Parathyroid adenoma (tissue), 2 donors: ENCODE measurements around the gene SESTD1.
A peak's percentile ranks its signal among the peaks of the same experiment; 100 is the strongest.

Experiments used
- H2AFZ ChIP-seq: fragments of 300-600 bp; sonication (generic); one replicate; pipeline ENCODE4 v1.7.0; 2017; ENCODE audit warnings: antibody characterized with exemption, mild to moderate bottlenecking
- H3K27ac ChIP-seq: fragments of 300-600 bp; sonication (generic); one replicate; pipeline ENCODE4 v1.7.0; 2017
- H3K27me3 ChIP-seq: fragments of 300-600 bp; sonication (generic); one replicate; pipeline ENCODE4 v1.7.0; 2017; ENCODE audit warnings: low read length; ENCODE audit not compliant: control insufficient read depth, insufficient read depth
- H3K36me3 ChIP-seq: fragments of 300-600 bp; sonication (generic); one replicate; pipeline ENCODE4 v1.7.0; 2017; ENCODE audit warnings: low read length; ENCODE audit not compliant: control insufficient read depth, insufficient read depth
- H3K4me1 ChIP-seq: fragments of 300-600 bp; sonication (generic); one replicate; pipeline ENCODE4 v1.7.0; 2017; ENCODE audit warnings: control low read depth
- H3K4me2 ChIP-seq: fragments of 300-600 bp; sonication (generic); one replicate; pipeline ENCODE4 v1.7.0; 2017; ENCODE audit warnings: low read length
- H3K4me3 ChIP-seq: fragments of 300-600 bp; sonication (generic); one replicate; pipeline ENCODE4 v1.7.0; 2017; ENCODE audit warnings: low read depth, low read length
- H3K79me2 ChIP-seq: fragments of 300-600 bp; sonication (generic); one replicate; pipeline ENCODE4 v1.7.0; 2017; ENCODE audit warnings: control low read depth
- H3K9ac ChIP-seq: fragments of 300-600 bp; sonication (generic); one replicate; pipeline ENCODE4 v1.7.0; 2017; ENCODE audit warnings: mild to moderate bottlenecking
- H3K9me3 ChIP-seq: fragments of 300-600 bp; sonication (generic); one replicate; pipeline ENCODE4 v1.7.0; 2017; ENCODE audit warnings: low read length; ENCODE audit not compliant: control insufficient read depth
- TF ChIP-seq, protein P1 (sequence below): fragments of 300-600 bp; sonication (generic); IDR thresholded peaks from one replicate; pipeline ENCODE4 v1.7.0; 2017; ENCODE audit warnings: antibody characterized with exemption, mild to moderate bottlenecking
- donor health status: primary hyperparathyroidism.

Gene SESTD1, protein sequence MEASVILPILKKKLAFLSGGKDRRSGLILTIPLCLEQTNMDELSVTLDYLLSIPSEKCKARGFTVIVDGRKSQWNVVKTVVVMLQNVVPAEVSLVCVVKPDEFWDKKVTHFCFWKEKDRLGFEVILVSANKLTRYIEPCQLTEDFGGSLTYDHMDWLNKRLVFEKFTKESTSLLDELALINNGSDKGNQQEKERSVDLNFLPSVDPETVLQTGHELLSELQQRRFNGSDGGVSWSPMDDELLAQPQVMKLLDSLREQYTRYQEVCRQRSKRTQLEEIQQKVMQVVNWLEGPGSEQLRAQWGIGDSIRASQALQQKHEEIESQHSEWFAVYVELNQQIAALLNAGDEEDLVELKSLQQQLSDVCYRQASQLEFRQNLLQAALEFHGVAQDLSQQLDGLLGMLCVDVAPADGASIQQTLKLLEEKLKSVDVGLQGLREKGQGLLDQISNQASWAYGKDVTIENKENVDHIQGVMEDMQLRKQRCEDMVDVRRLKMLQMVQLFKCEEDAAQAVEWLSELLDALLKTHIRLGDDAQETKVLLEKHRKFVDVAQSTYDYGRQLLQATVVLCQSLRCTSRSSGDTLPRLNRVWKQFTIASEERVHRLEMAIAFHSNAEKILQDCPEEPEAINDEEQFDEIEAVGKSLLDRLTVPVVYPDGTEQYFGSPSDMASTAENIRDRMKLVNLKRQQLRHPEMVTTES

DNA sequence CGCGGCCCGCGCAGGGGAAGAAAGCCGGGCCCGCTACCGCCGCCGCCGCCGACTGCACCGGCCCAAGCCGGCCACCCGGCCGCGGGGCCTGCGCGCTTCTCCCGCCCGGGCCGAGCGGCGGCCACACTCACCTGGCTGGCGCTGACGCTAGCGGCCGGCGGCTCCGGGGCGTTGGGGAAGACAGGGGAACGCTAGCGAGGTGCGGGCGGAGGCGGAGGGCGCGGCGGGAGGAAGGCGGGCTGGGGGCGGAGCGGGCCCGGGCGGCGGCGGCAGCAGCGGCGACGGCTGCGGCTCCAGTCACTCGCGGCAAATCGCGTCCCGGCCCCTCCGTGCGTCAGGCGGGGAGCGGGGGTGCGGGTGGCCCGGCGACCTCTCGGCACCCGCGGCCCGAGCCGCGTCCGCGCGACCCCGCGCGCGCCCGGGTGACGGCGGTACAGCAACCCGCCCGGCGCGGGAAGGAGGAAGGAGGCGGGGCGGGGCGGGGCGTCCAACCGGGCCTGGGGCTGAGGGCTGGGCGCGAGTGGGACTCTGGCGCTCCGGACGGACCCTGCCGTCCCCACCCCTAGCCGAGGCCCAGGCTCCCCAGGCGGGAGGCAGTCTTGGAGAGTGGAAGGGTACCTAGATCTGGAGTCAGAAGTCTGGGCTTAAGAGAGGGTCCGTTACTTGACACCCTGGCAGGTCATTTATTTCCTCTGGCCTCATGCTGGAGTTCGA lies at the start of gene SESTD1:
TSS of gene SESTD1 (minus strand) at position 465 of the 714 bp plus-strand sequence. CDS start 72,991 bp downstream, outside the sequence.
- TF ChIP-seq, protein P1, sequence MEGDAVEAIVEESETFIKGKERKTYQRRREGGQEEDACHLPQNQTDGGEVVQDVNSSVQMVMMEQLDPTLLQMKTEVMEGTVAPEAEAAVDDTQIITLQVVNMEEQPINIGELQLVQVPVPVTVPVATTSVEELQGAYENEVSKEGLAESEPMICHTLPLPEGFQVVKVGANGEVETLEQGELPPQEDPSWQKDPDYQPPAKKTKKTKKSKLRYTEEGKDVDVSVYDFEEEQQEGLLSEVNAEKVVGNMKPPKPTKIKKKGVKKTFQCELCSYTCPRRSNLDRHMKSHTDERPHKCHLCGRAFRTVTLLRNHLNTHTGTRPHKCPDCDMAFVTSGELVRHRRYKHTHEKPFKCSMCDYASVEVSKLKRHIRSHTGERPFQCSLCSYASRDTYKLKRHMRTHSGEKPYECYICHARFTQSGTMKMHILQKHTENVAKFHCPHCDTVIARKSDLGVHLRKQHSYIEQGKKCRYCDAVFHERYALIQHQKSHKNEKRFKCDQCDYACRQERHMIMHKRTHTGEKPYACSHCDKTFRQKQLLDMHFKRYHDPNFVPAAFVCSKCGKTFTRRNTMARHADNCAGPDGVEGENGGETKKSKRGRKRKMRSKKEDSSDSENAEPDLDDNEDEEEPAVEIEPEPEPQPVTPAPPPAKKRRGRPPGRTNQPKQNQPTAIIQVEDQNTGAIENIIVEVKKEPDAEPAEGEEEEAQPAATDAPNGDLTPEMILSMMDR = no peak
- Histone ChIP-seq H3K4me3 (peak within 1 kb of the TSS; percentile 49), H3K9ac (no peak within 1 kb of the TSS), H2AFZ (peak within 1 kb of the TSS; percentile 98), H3K27me3 (no peaks in the 10 kb centered on the region), H3K36me3 (no peaks in the 10 kb centered on the region), H3K27ac (peak within 1 kb of the TSS; percentile 61), H3K9me3 (no peaks in the 10 kb centered on the region), H3K4me1 (peaks cover 4% of the 10 kb centered on the region), H3K79me2 (peaks cover 32% of the 10 kb centered on the region), H3K4me2 (peak within 1 kb of the TSS; percentile 61)

DNA sequence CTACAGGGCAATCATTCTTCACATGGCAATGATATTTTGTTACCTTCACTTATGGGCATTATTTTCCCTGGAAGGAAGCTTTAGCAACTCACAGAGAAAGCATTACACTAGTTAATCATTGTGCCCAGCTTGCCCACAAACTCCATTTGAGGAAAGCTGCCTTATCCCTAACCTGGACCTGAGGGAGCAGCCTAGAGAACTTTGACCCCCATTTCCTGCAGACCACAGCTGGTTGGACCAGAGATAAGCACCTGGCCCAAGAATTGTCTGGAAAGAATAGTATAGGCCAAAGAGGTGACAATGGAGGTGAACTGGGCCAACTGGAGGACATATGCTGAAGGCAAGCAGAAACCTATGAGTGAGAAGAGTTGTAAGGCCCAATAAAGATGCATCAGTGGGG lies 48.4 kb upstream of the SESTD1 start:
- Histone ChIP-seq H3K4me2 (no peak overlapping the region), H3K9me3 (no peaks in the 10 kb centered on the region), H3K36me3 (no peaks in the 10 kb centered on the region), H3K79me2 (no peaks in the 10 kb centered on the region), H3K4me1 (no peaks in the 10 kb centered on the region), H3K27ac (no peak overlapping the region), H3K4me3 (no peak overlapping the region), H3K9ac (no peak overlapping the region), H3K27me3 (no peaks in the 10 kb centered on the region), H2AFZ (no peak overlapping the region)
- TF ChIP-seq, protein P1 = no peak

DNA sequence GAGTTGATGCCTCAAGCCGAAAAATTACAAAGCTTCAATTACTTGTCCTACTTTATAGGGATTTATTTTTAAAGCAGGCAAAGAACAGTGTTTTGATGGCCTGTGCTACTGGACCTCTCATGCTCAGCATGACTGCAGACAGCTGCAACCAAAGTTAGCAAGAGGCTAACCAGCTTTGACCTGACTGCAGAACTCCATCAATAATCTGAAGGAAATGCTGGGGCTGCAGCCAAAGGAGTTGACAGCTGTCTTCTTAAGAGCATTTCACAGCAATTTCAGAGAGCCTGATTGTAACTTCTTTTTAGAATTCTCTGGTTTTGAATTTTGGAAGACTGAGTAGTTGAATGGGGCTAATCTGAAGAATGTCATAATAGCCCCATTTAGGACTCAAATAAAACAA lies 46.5 kb upstream of the SESTD1 start:
- Histone ChIP-seq H3K4me1 (no peaks in the 10 kb centered on the region), H3K36me3 (no peaks in the 10 kb centered on the region), H3K9ac (no peak overlapping the region), H3K27ac (no peak overlapping the region), H3K9me3 (no peaks in the 10 kb centered on the region), H3K79me2 (no peaks in the 10 kb centered on the region), H3K27me3 (no peaks in the 10 kb centered on the region), H2AFZ (no peak overlapping the region), H3K4me2 (no peak overlapping the region), H3K4me3 (no peak overlapping the region)
- TF ChIP-seq, protein P1 = no peak

DNA sequence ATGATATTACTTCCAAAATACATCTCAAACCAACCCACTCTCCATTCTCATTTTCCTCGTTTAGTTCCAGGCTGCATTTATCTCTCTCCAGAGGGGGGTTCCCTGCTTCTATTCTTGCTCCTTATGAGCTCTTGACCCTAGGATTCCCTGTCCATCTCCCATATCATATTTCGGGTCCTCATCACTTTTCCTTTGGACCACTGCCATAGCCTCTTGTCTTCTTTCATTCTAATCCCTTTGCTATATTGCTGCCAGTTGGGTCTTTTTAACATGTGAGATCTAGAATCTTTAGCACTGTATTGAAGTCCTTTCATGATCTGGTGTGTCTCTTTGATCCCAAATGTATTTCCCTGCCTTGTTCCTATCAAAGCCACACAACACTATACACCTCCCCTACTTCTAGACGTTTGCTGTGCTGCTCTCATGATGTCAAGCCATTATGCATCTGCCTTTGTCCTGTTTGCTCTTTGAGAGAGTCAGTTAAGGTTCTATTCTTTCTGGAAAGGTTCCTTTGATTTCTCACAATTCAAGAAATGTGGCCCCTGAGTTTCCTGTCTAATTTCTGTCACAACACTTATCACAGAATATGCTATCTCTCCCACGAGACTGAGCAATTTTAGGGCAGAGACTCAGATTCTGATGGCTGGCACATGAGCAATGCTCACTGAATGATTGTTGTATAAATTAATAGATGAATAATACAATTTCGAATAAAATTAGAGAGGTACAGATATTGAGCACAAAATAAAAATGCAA lies 43.2 kb upstream of the SESTD1 start:
- H3K36me3 ChIP-seq = no peaks in the 10 kb centered on the region
- no peaks in the 10 kb centered on the region for H3K79me2 ChIP-seq
- no peaks in the 10 kb centered on the region for H3K4me1 ChIP-seq
- H3K27ac ChIP-seq = no peak overlapping the region
- H2AFZ ChIP-seq = no peak overlapping the region
- H3K4me2 ChIP-seq = no peak overlapping the region
- no peaks in the 10 kb centered on the region for H3K27me3 ChIP-seq
- H3K9me3 ChIP-seq = no peaks in the 10 kb centered on the region
- no peak overlapping the region for H3K9ac ChIP-seq
- no peak overlapping the region for H3K4me3 ChIP-seq
- TF ChIP-seq, protein P1 = no peak
